Suppressor macrophage treated with lipopolysaccharide for 1 hour (primary cell): ENCODE measurements around the gene HIRA.
"Not testable (repeated sequence)": the region's sequence is repeated elsewhere in the genome, so short reads cannot be mapped to it uniquely, and the experiment has no call there.

Source experiments
- DNase-seq, 3 donors: peaks; one replicate each; pipeline ENCODE4 v3.0.0-alpha.2; 2020 to 2022

HIRA gene

GRCh38 chr22:19382240-19382639, 49.3 kb downstream of the HIRA start:
- no peak for DNase-seq

GRCh38 chr22:19378344-19378674, 53.2 kb downstream of the HIRA start:
- DNase-seq = no peak

- no peak for DNase-seq
Measured at GRCh38 chr22:19377565-19378343, 53.8 kb downstream of the HIRA start.

GRCh38 chr22:19376971-19377370, 54.6 kb downstream of the HIRA start:
- DNase-seq = no peak

GRCh38 chr22:19376247-19376646, 55.3 kb downstream of the HIRA start:
- no peak for DNase-seq

GRCh38 chr22:19375435-19375834, 56.1 kb downstream of the HIRA start:
- no peak for DNase-seq

- DNase-seq = no peak
Measured at GRCh38 chr22:19374410-19374809, 57.1 kb downstream of the HIRA start.

GRCh38 chr22:19373450-19373849, 58.1 kb downstream of the HIRA start:
- no peak for DNase-seq

- DNase-seq = no peak
Measured at GRCh38 chr22:19371893-19372292, 59.6 kb downstream of the HIRA start.

- no peak for DNase-seq
Measured at GRCh38 chr22:19368876-19369275, 62.7 kb downstream of the HIRA start.

- DNase-seq = no peak
Measured at GRCh38 chr22:19367763-19368367, 63.7 kb downstream of the HIRA start.

GRCh38 chr22:19363541-19363940, 68.0 kb downstream of the HIRA start:
- DNase-seq = not testable (repeated sequence)

- DNase-seq = no peak
Measured at GRCh38 chr22:19361501-19362103, 69.9 kb downstream of the HIRA start.

GRCh38 chr22:19360862-19361261, 70.7 kb downstream of the HIRA start:
- DNase-seq = no peak

GRCh38 chr22:19360300-19360792, 71.2 kb downstream of the HIRA start:
- DNase-seq = no peak

GRCh38 chr22:19359554-19360299, 71.8 kb downstream of the HIRA start:
- DNase-seq = no peak

GRCh38 chr22:19358703-19359553, 72.6 kb downstream of the HIRA start:
- no peak for DNase-seq

- no peak for DNase-seq
Measured at GRCh38 chr22:19358195-19358594, 73.3 kb downstream of the HIRA start.

GRCh38 chr22:19357270-19358105, 74.0 kb downstream of the HIRA start:
- DNase-seq = no peak

GRCh38 chr22:19356708-19357269, 74.7 kb downstream of the HIRA start:
- DNase-seq = no peak
